HG03045 (cell line): ENCODE data around the gene TSNAXIP1.
"Not testable (repeated sequence)": the region's sequence is repeated elsewhere in the genome, so short reads cannot be mapped to it uniquely, and the experiment has no call there.

Source experiments
- ATAC-seq: cut with Tn5 transposase; IDR thresholded peaks from one replicate; pipeline ENCODE4 v1.9.1; 2021; ENCODE audit warnings: mild to moderate bottlenecking, moderate library complexity; ENCODE audit not compliant: unreplicated experiment

TSNAXIP1 gene

GRCh38 chr16:67833030-67833414 is 26.3 kb downstream of the TSNAXIP1 start:
- no peak for ATAC-seq

GRCh38 chr16:67833415-67834241 is 26.9 kb downstream of the TSNAXIP1 start:
- ATAC-seq, result peak; percentile 89

DNA sequence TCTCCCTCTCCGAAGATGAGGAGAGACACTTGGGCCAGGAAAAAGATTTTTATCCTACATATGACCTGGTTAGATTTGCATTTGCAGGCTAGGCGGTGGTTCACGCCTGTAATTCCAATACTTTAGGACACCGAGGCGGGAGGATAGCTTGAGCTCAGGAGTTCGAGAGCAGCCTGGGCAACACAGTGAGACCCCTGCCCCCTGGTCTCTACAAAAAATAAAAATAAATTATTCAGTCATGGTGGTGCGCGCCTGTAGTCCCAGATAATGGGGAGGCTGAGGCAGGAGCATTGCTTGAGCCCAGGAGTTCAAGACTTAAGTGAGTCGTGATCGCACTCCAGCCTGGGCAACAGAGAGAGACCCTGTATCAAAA is 27.5 kb downstream of the TSNAXIP1 start:
- no peak for ATAC-seq

DNA sequence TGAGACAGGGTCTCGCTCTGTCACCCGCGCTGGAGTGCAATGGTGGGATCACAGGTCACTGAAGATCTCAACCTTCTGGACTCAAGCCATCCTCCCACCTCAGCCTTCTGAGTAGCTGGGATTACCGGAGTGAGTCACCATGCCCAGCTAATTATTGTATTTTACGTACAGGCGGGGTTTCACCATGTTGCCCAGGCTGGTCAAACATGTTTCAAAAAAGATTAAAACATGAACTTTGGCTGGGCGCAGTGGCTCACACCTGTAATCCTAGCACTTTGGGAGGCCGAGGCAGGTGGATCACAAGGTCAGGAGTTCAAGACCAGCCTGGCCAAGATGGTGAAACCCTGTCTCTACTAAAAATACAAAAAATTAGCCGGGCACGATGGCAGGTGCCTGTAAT is 30.5 kb downstream of the TSNAXIP1 start:
- ATAC-seq, result not testable (repeated sequence)

- no peak for ATAC-seq
Measured at GRCh38 chr16:67837811-67838210, 31.1 kb downstream of the TSNAXIP1 start.

GRCh38 chr16:67841198-67841815 is 34.6 kb downstream of the TSNAXIP1 start:
- no peak for ATAC-seq

- peak; percentile 43 for ATAC-seq
Measured at GRCh38 chr16:67841816-67842508, 35.3 kb downstream of the TSNAXIP1 start, which contains the start of gene THAP11. THAP11 (plus strand) TSS chr16:67842320; CDS start chr16:67842555, 235 bp downstream.

- ATAC-seq, result peak; percentile 10
Measured at GRCh38 chr16:67842509-67843342, 36.0 kb downstream of the TSNAXIP1 start.

GRCh38 chr16:67843343-67843765 is 36.7 kb downstream of the TSNAXIP1 start:
- no peak for ATAC-seq

DNA sequence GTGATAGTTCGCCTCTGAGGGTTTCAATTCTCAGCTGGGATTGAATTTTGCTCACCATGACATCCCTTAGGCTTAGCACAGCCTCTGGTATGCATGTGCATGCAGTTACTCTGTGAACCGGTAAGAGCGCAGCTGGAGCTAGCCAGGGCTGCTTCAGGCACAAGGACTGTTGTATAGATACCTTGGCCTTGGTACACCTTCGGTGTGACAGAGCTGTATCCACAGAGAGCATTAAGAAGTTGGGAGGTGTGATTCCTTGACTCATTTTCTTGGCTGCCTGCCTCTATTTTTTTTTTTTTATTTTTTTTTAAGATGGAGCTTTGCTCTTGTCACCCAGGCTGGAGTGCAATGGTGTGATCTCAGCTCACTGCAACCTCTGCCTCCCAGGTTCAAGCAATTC is 37.8 kb downstream of the TSNAXIP1 start:
- no peak for ATAC-seq

DNA sequence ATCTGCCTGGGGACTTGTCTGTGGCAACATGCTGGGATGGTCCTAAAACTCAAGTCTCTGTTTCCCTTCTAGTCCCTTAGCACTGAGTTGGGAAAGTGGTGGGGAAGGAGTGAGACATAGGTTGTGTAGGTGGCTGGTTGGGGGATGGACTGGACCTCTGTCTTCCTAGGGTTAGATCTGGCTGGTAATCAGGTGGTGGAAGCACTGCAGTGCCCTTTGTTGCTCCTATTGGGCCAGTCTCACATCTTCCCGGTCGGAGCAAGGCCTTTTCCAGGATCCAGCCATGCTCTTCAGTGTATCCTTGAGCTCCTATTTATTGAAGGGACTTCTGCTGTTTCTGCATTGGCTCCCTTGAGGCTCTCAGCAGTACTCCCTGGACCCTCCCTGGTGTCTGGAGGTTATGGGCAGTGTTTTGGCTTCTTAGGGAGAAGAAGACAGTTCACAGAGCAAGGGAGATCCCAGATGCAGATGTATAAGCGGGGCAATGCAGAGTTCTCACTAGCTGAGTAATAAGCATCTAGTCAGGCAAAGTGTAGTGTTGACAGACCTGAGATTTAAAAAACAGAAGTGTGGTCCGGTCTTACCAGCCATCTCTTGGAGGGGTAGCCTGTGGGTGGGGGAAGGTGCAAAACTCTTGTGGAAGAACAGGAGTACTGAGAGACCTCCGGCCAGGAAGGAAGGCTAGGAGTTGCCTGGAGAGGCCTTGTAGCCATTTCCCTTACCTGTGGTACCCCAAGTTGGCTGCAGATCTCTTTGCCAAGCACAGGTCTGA is 38.8 kb downstream of the TSNAXIP1 start:
- ATAC-seq, result no peak

- ATAC-seq, result no peak
Measured at GRCh38 chr16:67846063-67846319, 39.3 kb downstream of the TSNAXIP1 start.

- peak; percentile 60 for ATAC-seq
Measured at GRCh38 chr16:67846320-67847063, 39.8 kb downstream of the TSNAXIP1 start, which contains the start of gene NUTF2. NUTF2 (plus strand) TSS chr16:67846933; CDS start chr16:67865131, 18,198 bp downstream.

DNA sequence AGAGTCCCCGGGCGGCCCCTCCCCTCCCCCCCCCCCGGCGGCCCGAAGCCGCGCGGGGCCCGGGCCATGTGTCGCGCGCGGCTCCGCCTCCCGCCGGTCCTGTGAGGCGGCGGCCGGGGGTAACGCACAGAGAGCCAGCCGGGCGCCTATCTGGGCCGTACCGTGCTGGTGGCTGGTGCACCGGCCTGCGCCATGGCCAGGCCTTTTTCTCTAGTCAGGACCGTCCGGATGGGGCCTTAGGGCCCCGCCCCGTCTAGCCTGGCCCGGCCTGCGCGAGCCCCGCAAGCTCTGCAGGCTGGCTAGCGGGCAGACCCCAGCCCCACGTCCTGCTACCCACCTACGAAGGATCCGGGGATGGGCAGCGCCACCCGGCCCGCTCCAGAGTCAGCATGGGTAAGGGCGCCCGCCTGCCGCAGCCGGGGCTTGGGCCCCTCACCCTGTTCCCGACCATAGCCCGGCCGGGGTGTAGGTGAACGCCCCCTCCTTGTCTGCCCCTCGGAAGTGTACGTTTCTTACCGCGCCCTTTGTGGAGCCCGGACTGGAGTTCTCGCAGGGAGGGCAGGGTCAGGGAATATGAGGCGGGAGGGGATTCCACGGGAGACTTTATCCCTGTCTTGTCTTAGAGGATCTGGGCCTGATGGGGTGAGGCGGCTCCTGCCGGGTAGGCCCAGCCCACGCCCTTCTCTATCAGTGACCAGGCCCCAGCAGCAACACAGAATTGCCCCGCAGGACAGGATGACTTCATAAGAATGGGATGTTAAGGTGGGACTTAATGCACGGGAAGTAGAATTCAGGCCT is 40.6 kb downstream of the TSNAXIP1 start, which contains the start of gene CENPT:
Gene CENPT, minus strand, starts transcription at position 630 of the 798 bp plus-strand sequence. CDS start 13,834 bp downstream, outside the sequence.
- peak; percentile 34 for ATAC-seq

GRCh38 chr16:67848118-67848517 is 41.4 kb downstream of the TSNAXIP1 start:
- no peak for ATAC-seq

DNA sequence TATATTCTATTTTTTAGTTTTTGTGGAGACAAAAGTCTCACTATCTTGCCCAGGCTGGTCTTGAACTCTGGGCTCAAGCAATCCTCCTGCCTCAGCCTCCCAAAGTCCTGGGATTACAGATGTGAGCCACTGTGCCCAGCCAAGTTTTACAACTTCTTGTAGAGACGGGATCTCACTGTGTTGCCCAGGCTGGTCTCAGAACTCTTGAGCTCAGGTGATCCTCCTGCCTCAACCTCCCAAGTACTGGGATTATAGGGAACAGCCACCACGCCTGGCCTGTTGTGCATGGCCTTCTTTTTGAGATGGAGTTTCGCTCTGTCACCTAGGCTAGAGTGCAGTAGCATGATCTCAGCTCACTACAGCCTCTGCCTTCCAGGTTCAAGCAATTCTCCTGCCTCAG is 47.0 kb downstream of the TSNAXIP1 start:
- no peak for ATAC-seq

GRCh38 chr16:67855789-67856188 is 49.1 kb downstream of the TSNAXIP1 start:
- ATAC-seq, result no peak

DNA sequence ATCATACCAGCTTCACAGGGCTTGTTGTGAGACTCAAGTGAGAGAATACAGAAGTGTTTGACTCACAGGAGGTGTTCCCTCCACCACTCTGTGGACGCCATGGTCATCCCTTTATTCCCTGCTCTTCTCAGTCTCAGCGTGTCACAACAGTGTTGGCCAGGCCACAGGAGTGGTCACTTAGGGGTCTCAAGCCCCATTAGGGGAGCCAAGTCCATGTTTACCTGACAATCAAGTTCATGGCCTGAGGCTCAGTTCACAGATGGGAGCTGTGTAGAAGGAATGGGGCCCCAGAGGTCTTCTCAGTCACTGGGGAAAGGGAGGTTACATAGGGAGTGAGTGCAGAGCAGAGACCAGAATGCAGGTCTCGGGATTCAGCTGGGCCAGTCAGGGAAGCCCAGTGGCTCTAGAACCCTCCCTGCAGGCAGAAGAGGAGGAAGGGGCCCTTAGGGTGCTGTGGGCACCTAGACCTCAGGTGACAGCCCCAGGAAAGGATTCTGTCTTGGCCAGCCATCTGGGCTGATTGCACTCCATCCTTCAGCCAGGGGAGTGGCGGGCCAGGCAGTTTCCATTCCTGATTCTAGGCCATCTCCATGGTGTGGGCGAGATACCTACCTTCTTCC is 50.3 kb downstream of the TSNAXIP1 start:
- ATAC-seq, result no peak
